GM23248 (cell line): ENCODE data around the gene LYSMD1.

Source experiments
- EZH2 ChIP-seq: fragments of 200-600 bp; sonication (generic); IDR thresholded peaks from 2 replicates; pipeline ENCODE4 v1.6.1; 2018; ENCODE audit warnings: antibody characterized with exemption, mild to moderate bottlenecking; ENCODE audit not compliant: insufficient read depth, poor library complexity, severe bottlenecking
- EZH2phosphoT487 ChIP-seq: fragments of 200-600 bp; sonication (generic); IDR thresholded peaks from 2 replicates; pipeline ENCODE4 v1.6.1; 2018; ENCODE audit warnings: antibody characterized with exemption, moderate library complexity, mild to moderate bottlenecking, low read depth; ENCODE audit not compliant: insufficient read depth

GRCh38 chr1:151142411-151143056, 23.2 kb downstream of the LYSMD1 start:
- TF ChIP-seq EZH2 (no peak), EZH2phosphoT487 (no peak)
